GM19397 (cell line): ENCODE results near the gene IRF2BP2.

Source experiments
- ATAC-seq: cut with Tn5 transposase; IDR thresholded peaks from one replicate; pipeline ENCODE4 v1.9.1; 2021; ENCODE audit warnings: mild to moderate bottlenecking, moderate library complexity; ENCODE audit not compliant: unreplicated experiment

Gene IRF2BP2

GRCh38 chr1:234585330-234586055 lies 24.5 kb downstream of the IRF2BP2 start:
- no peak for ATAC-seq

GRCh38 chr1:234584926-234585325 lies 25.1 kb downstream of the IRF2BP2 start:
- no peak for ATAC-seq

- ATAC-seq = no peak
These were observed 25.6 kb downstream of the IRF2BP2 start for GRCh38 chr1:234584420-234584805.

- no peak for ATAC-seq
These were observed 26.1 kb downstream of the IRF2BP2 start for GRCh38 chr1:234583755-234584419.

GRCh38 chr1:234582681-234583301 lies 27.2 kb downstream of the IRF2BP2 start:
- ATAC-seq = no peak

GRCh38 chr1:234582186-234582585 lies 27.8 kb downstream of the IRF2BP2 start:
- no peak for ATAC-seq

- ATAC-seq = no peak
These were observed 28.8 kb downstream of the IRF2BP2 start for GRCh38 chr1:234581063-234581714.

- ATAC-seq = no peak
These were observed 30.0 kb downstream of the IRF2BP2 start for GRCh38 chr1:234579967-234580366.

- no peak for ATAC-seq
These were observed 31.2 kb downstream of the IRF2BP2 start for GRCh38 chr1:234578735-234579134.

- ATAC-seq = no peak
These were observed 31.9 kb downstream of the IRF2BP2 start for GRCh38 chr1:234578087-234578486.

GRCh38 chr1:234573711-234574299 lies 36.2 kb downstream of the IRF2BP2 start:
- no peak for ATAC-seq

- no peak for ATAC-seq
These were observed 37.0 kb downstream of the IRF2BP2 start for GRCh38 chr1:234572966-234573365.

GRCh38 chr1:234571702-234572101 lies 38.3 kb downstream of the IRF2BP2 start:
- ATAC-seq = no peak

GRCh38 chr1:234570329-234571120 lies 39.5 kb downstream of the IRF2BP2 start:
- ATAC-seq = no peak

GRCh38 chr1:234568345-234568744 lies 41.6 kb downstream of the IRF2BP2 start:
- no peak for ATAC-seq

- ATAC-seq = no peak
These were observed 44.8 kb downstream of the IRF2BP2 start for GRCh38 chr1:234565132-234565531.

- ATAC-seq = no peak
These were observed 45.6 kb downstream of the IRF2BP2 start for GRCh38 chr1:234564035-234565029.

GRCh38 chr1:234562334-234562733 lies 47.6 kb downstream of the IRF2BP2 start:
- no peak for ATAC-seq

- ATAC-seq = no peak
These were observed 48.7 kb downstream of the IRF2BP2 start for GRCh38 chr1:234561319-234561718.
